HCT116 (cell line): Measurements from ENCODE around the gene EFS. TPM values are rescaled to one million over a fixed set of nuclear protein-coding genes. Genes with fewer than 3 reads are reported as not detected.

Source experiments
- ATAC-seq: fragments of 200-7000 bp; cut with Tn5 transposase; 2 replicates; pipeline ENCODE4 v1.9.1; 2020; ENCODE audit warnings: mild to moderate bottlenecking, moderate library complexity
- BruUV-seq: library from RNA; stranded (reverse); fragments of 400-500 nt; replicated peaks from 2 replicates; lab custom pipeline; 2021; lab: Mats Ljungman, UMichigan
- CTCF ChIA-PET: fragments of 300-600 bp; sonication (Branson Sonifier 250); formaldehyde crosslinking; loops from one replicate; lab custom pipeline; 2021; ENCODE audit warnings: antibody characterized with exemption; lab: Charles Lee
- POLR2A ChIA-PET: fragments of 300-600, 350-600 bp; sonication (Branson Sonifier 250); formaldehyde crosslinking; loops from one replicate; lab custom pipeline; 2021; ENCODE audit warnings: antibody characterized with exemption; lab: Charles Lee
- RAD21 ChIA-PET, 2 experiments: fragments of 300-600 bp; sonication (Branson Sonifier 250); formaldehyde crosslinking; loops; one replicate each; lab custom pipeline; 2023; ENCODE audit warnings: low total read pairs in 2 of 2; ENCODE audit not compliant: uncharacterized antibody in 2 of 2, unreplicated experiment in 2 of 2, low non-redundant PET in 1 of 2; lab: Charles Lee
- DNase-seq: peaks from one replicate; pipeline ENCODE4 v3.0.0-alpha.2; 2010; ENCODE audit warnings: low read depth, low spot score
- H2AFZ ChIP-seq: fragments of 200-600 bp; shearing (Covaris generic), sonication (generic); 2 replicates; pipeline ENCODE4 v1.6.1; 2017; ENCODE audit warnings: low read depth, mixed run types, mixed read lengths, antibody characterized with exemption, low read length; ENCODE audit not compliant: poor library complexity, severe bottlenecking
- H3K27ac ChIP-seq: 2 replicates; pipeline ENCODE4 v1.5.1; 2012; ENCODE audit warnings: low read depth, low read length
- H3K27me3 ChIP-seq: fragments of 200-600 bp; sonication (generic); 2 replicates; pipeline ENCODE4 v1.6.1; 2016; ENCODE audit warnings: mixed run types, low read length, mixed read lengths; ENCODE audit not compliant: insufficient read depth
- H3K36me3 ChIP-seq, 2 experiments: fragments of 200-500 bp in 1 of 2; fragments of 200-600 bp in 1 of 2; sonication (Bioruptor generic) in 1 of 2; sonication (generic) in 1 of 2; 2 replicates each; pipeline versions ENCODE4 v1.5.1 to v1.6.1; 2014 to 2016; ENCODE audit warnings: low read length in 2 of 2, inconsistent platforms in 1 of 2, mixed read lengths in 1 of 2, mixed run types in 1 of 2; ENCODE audit not compliant: insufficient read depth in 2 of 2, control insufficient read depth in 1 of 2
- H3K4me1 ChIP-seq, 2 experiments: fragments of 200-600 bp in 1 of 2; sonication (generic) in 1 of 2; 2 replicates each; pipeline versions ENCODE4 v1.5.1 to v1.6.1; 2012 to 2017; ENCODE audit warnings: low read length in 2 of 2, inconsistent platforms in 1 of 2, mild to moderate bottlenecking in 1 of 2, mixed read lengths in 1 of 2, mixed run types in 1 of 2, moderate library complexity in 1 of 2; ENCODE audit not compliant: insufficient read depth in 2 of 2, control insufficient read depth in 1 of 2
- H3K4me2 ChIP-seq: fragments of 200-600 bp; sonication (generic); 2 replicates; pipeline ENCODE4 v1.6.1; 2017; ENCODE audit warnings: mixed run types, low read length, mixed read lengths
- H3K4me3 ChIP-seq, 2 experiments: fragments of 200-600 bp in 1 of 2; sonication (generic) in 1 of 2; replicated peaks in 1 of 2; 2 replicates each; pipeline ENCODE4 v1.5.1; 2011 to 2016; ENCODE audit warnings: low read length in 2 of 2, control low read depth in 1 of 2, low read depth in 1 of 2, mild to moderate bottlenecking in 1 of 2, mixed read lengths in 1 of 2, mixed run types in 1 of 2
- H3K79me2 ChIP-seq: fragments of 200-600 bp; sonication (generic); 2 replicates; pipeline ENCODE4 v1.6.1; 2017; ENCODE audit warnings: mild to moderate bottlenecking, mixed run types, low read length, moderate library complexity, mixed read lengths; ENCODE audit not compliant: insufficient read depth
- H3K9ac ChIP-seq: fragments of 200-600 bp; sonication (generic); 2 replicates; pipeline ENCODE4 v1.6.1; 2016; ENCODE audit warnings: low read length, mixed read lengths
- H3K9me2 ChIP-seq: fragments of 200-600 bp; sonication (generic), shearing (Covaris generic); 2 replicates; pipeline ENCODE4 v1.6.1; 2017; ENCODE audit warnings: mixed run types, mild to moderate bottlenecking, moderate library complexity; ENCODE audit not compliant: insufficient read depth
- H3K9me3 ChIP-seq, 2 experiments: fragments of 200-500 bp in 1 of 2; fragments of 200-600 bp in 1 of 2; sonication (Bioruptor generic) in 1 of 2; sonication (generic) in 1 of 2; 2 replicates each; pipeline ENCODE4 v1.6.1; 2014 to 2017; ENCODE audit warnings: low read length in 2 of 2, mixed read lengths in 2 of 2, inconsistent platforms in 1 of 2, low read depth in 1 of 2, mild to moderate bottlenecking in 1 of 2, mixed run types in 1 of 2, moderate library complexity in 1 of 2; ENCODE audit not compliant: control insufficient read depth in 1 of 2, insufficient read depth in 1 of 2
- H4K20me1 ChIP-seq: fragments of 200-600 bp; sonication (generic), shearing (Covaris generic); 2 replicates; pipeline ENCODE4 v1.6.1; 2017; ENCODE audit warnings: mixed run types, mild to moderate bottlenecking, moderate library complexity; ENCODE audit not compliant: insufficient read depth
- CTCF ChIP-seq, 3 experiments: fragments of 200-600 bp in 1 of 3; sonication (generic) in 1 of 3; IDR thresholded peaks in 2 of 3; conservative IDR thresholded peaks in 1 of 3; 2 replicates each; pipeline ENCODE4 v1.5.1; 2012 to 2017; ENCODE audit warnings: low read depth in 2 of 3, low read length in 2 of 3, antibody characterized with exemption in 1 of 3, borderline replicate concordance in 1 of 3, control low read depth in 1 of 3, mild to moderate bottlenecking in 1 of 3, mixed read lengths in 1 of 3, mixed run types in 1 of 3, moderate library complexity in 1 of 3; ENCODE audit not compliant: insufficient read depth in 1 of 3
- FOSL1 ChIP-seq: IDR thresholded peaks from 2 replicates; pipeline ENCODE4 v1.6.1; 2012; ENCODE audit warnings: low read depth
- RAD21 ChIP-seq: IDR thresholded peaks from 2 replicates; pipeline ENCODE4 v1.6.1; 2012; ENCODE audit warnings: low read depth, mild to moderate bottlenecking
- ZFX ChIP-seq: fragments of 450-650 bp; IDR thresholded peaks from 2 replicates; pipeline ENCODE4 v1.6.1; 2017
- intact Hi-C: fragments of 100-400 bp; cut with micrococcal nuclease; formaldehyde crosslinking; loops from 2 replicates; pipeline ENCODE4 v1.10.0; 2022
- total RNA-seq: library from RNA; stranded (reverse); gene quantifications from one replicate; pipeline ENCODE4 v1.2.1, GENCODE V29; 2021; ENCODE audit not compliant: unreplicated experiment

The EFS gene
- total RNA-seq, 1 experiment from 2014 or later: 0.10 TPM

DNA sequence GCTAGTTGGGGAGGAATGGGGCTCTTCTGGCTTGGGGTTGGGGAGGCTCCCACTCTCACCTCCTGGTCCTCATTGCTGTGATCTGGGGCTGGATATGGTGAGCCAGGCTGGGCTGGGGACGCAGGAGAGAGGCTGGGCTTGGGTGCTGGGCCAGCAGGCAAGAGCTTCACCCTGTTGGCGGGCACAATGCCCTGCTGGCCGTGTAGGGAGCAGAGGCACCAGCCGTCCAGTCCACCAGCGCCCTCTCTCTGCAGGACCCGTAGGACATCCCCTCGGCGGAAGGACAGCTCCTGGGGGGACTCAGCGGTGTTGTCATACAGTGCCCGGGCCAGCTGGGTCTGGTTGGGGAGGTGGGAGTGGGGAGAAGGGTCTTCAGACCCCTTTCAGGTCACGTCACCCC lies 4.5 kb downstream of the EFS start:
- H3K4me1 ChIP-seq: no peaks in the 10 kb centered on the region
- POLR2A ChIA-PET: no interaction called here

More for the DNA sequence above, 4.5 kb downstream of the EFS start:
- ChIA-PET CTCF (interaction anchor here (0.7 to 2.8 kb wide), 9 partner anchors 15 to 292 kb away, joined by 3 to 14 read pairs (median 5); partner anchors contain the start of genes HOMEZ and PABPN1), RAD21 (interaction anchor here in 1 of 2 experiments (0.9 to 1.6 kb wide), 2 partner anchors 19 to 34 kb away, joined by 3 to 6 read pairs; no protein-coding TSS in a partner anchor)
- Histone ChIP-seq H3K27ac (no peak overlapping the region), H3K9me3 (no peaks in the 10 kb centered on the region), H4K20me1 (no peaks in the 10 kb centered on the region), H3K79me2 (no peaks in the 10 kb centered on the region), H2AFZ (no peak overlapping the region), H3K36me3 (no peaks in the 10 kb centered on the region), H3K27me3 (0 out of 2 replicates have a peak, but pooled peaks cover 3% of the 10 kb centered on the region), H3K9ac (no peak overlapping the region), H3K9me2 (no peaks in the 10 kb centered on the region), H3K4me3 (no peak overlapping the region), H3K4me2 (no peak overlapping the region)
- peak; percentile 73 for ATAC-seq
- DNase-seq: no peak
- intact Hi-C loops: no loop called here
- no TSS peak for BruUV-seq
- peak; percentile 45 for TF ChIP-seq RAD21
- no peak for TF ChIP-seq FOSL1
- peak; percentile 43 to 51 (median 44); a peak in 5 of 6 replicates for TF ChIP-seq CTCF (IDR thresholded peaks at IDR 0.05 in 2 of 3, conservative IDR thresholded peaks at IDR 0.05 in 1 of 3; ENCODE audit: borderline replicate concordance in 1 of 3, insufficient read depth in 1 of 3, low read depth in 2 of 3, low read length in 2 of 3)
- no peak for TF ChIP-seq ZFX
